ENCODE data around the gene RHOT2. TPM values are rescaled to one million over a fixed set of nuclear protein-coding genes. Genes with fewer than 3 reads are reported as not detected.

Gene RHOT2
- total and polyA plus RNA-seq, 10 of the 15 experiments (the other 5 are each of a cell fraction or from before 2014, with no cell fraction given), result 3.7 to 174 (median 69.8) TPM

- H3K9ac ChIP-seq (ENCODE audit: control insufficient read depth, insufficient read depth, low read length), result peak overlapping the region; percentile 85
- in situ Hi-C loops (cut with MboI), result no loop called here
- H3K27ac ChIP-seq (ENCODE audit: control insufficient read depth, insufficient read depth), result no peak overlapping the region
- ChIA-PET RAD21 (ENCODE audit: unreplicated experiment) (no interaction called here), POLR2A (no interaction called here), SMC1A (ENCODE audit: uncharacterized antibody, unreplicated experiment) (no interaction called here), CTCF (no interaction called here)
- peaks cover 13% of the 10 kb centered on the region for H3K4me1 ChIP-seq (ENCODE audit: control insufficient read depth, insufficient read depth, low read length)
- peak overlapping the region; percentile 88; the same call in 1 of the 2 replicates for H3K4me3 ChIP-seq
- peak overlapping the region; percentile 91 for H3K4me2 ChIP-seq (ENCODE audit: control insufficient read depth, insufficient read depth)
- 78% methylated on average over 5 of the region's 7 CpGs for WGBS (ENCODE audit: insufficient coverage, insufficient replicate concordance, low lambda C conversion rate, missing lambda C conversion rate)
- no peak for FAIRE-seq
- no peak for DNase-seq (ENCODE audit: low read depth, low spot score)
- H3K36me3 ChIP-seq (ENCODE audit: control insufficient read depth in 2 of 2, insufficient read depth in 2 of 2, low read length in 1 of 2), result peaks cover 0 to 4% of the 10 kb centered on the region in 2 experiments; a peak in 3 of 4 replicates
- H4K20me1 ChIP-seq (ENCODE audit: control insufficient read depth, insufficient read depth), result no peaks in the 10 kb centered on the region
- no peaks in the 10 kb centered on the region for H3K9me3 ChIP-seq (replicated peaks; ENCODE audit: control insufficient read depth, insufficient read depth, low read length)
- H3K79me2 ChIP-seq (ENCODE audit: control insufficient read depth, insufficient read depth, low read length), result peaks cover 14% of the 10 kb centered on the region
- no peaks in the 10 kb centered on the region for H3K27me3 ChIP-seq (replicated peaks in 1 of 2; ENCODE audit: control insufficient read depth in 2 of 2, insufficient read depth in 2 of 2, low read length in 1 of 2)
- BruUV-seq (replicated peaks), result no TSS peak
- intact Hi-C loops (cut with micrococcal nuclease; ENCODE audit: unreplicated experiment), result loop anchor here (5.0 kb wide), 2 partner anchors 47 to 108 kb away; partner anchors contain the start of genes CAPN15, JMJD8 and STUB1
- TF ChIP-seq SREBF2 (IDR thresholded peaks at IDR 0.05; ENCODE audit: low read length) (no peak), ZNF274 (IDR thresholded peaks at IDR 0.05; ENCODE audit: insufficient read depth, insufficient read length) (no peak), BRCA1 (IDR thresholded peaks at IDR 0.05; ENCODE audit: low read depth, low read length) (no peak), NR2C1 (IDR thresholded peaks at IDR 0.05) (no peak), STAT3 (IDR thresholded peaks at IDR 0.05; ENCODE audit: low read depth, low read length) (no peak), WRNIP1 (IDR thresholded peaks at IDR 0.05; ENCODE audit: borderline replicate concordance, low read depth, low read length) (no peak)
- TF ChIP-seq, protein P1, sequence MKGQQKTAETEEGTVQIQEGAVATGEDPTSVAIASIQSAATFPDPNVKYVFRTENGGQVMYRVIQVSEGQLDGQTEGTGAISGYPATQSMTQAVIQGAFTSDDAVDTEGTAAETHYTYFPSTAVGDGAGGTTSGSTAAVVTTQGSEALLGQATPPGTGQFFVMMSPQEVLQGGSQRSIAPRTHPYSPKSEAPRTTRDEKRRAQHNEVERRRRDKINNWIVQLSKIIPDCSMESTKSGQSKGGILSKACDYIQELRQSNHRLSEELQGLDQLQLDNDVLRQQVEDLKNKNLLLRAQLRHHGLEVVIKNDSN (IDR thresholded peaks at IDR 0.05; ENCODE audit: borderline replicate concordance, extremely low read length, insufficient read depth, low read depth, low read length), result no peak
- H2AFZ ChIP-seq (ENCODE audit: control insufficient read depth, low read depth, low read length), result no peak overlapping the region
- no peak for ATAC-seq
These were observed 32.9 kb upstream of the RHOT2 start for GRCh38 chr16:634996-635395.

All from GM12878 (cell line).